Head of caudate nucleus (tissue), 42 donors: ENCODE results near the gene TBC1D16.

ENCODE experiments used
- DNase-seq, 42 donors: peaks; one replicate each; pipeline versions ENCODE4 v3.0.0 to v3.0.0-alpha.2; 2020 to 2021; ENCODE audit warnings: mixed read lengths in 7 of 42
- intact Hi-C: fragments of 100-400 bp; cut with DNase I; formaldehyde crosslinking; loops from one replicate; pipeline ENCODE4 v1.15.0; 2022

The TBC1D16 gene

GRCh38 chr17:79916991-79917901, 118.4 kb downstream of the TBC1D16 start:
- intact Hi-C loops = loop anchor here (10.0 kb wide), 1 partner anchor 72 kb away; no protein-coding TSS in a partner anchor
- DNase-seq = no peak

GRCh38 chr17:79916506-79916905, 119.2 kb downstream of the TBC1D16 start:
- intact Hi-C loops = loop anchor here (10.0 kb wide), 1 partner anchor 72 kb away; no protein-coding TSS in a partner anchor

GRCh38 chr17:79915850-79916430, 119.7 kb downstream of the TBC1D16 start:
- DNase-seq = peak in 10 of 42 donors; percentile 34 to 67 (median 56)
- intact Hi-C loops = loop anchor here (10.0 kb wide), 1 partner anchor 71 kb away; no protein-coding TSS in a partner anchor

More at GRCh38 chr17:79916506-79916905, 119.2 kb downstream of the TBC1D16 start:
- DNase-seq = no peak

- intact Hi-C loops = loop anchor here (10.0 kb wide), 1 partner anchor 70 kb away; no protein-coding TSS in a partner anchor
Measured at GRCh38 chr17:79914813-79915740, 120.6 kb downstream of the TBC1D16 start.

GRCh38 chr17:79913896-79914812, 121.5 kb downstream of the TBC1D16 start:
- no peak for DNase-seq
- intact Hi-C loops = loop anchor here (10.0 kb wide), 1 partner anchor 69 kb away; no protein-coding TSS in a partner anchor

More at GRCh38 chr17:79914813-79915740, 120.6 kb downstream of the TBC1D16 start:
- no peak for DNase-seq

GRCh38 chr17:79913451-79913850, 122.2 kb downstream of the TBC1D16 start:
- no peak for DNase-seq
- intact Hi-C loops = loop anchor here (10.0 kb wide), 1 partner anchor 69 kb away; no protein-coding TSS in a partner anchor

- intact Hi-C loops = loop anchor here (10.0 kb wide), 1 partner anchor 68 kb away; no protein-coding TSS in a partner anchor
- DNase-seq = no peak
Measured at GRCh38 chr17:79912552-79913330, 122.9 kb downstream of the TBC1D16 start.

- intact Hi-C loops = loop anchor here (10.0 kb wide), 1 partner anchor 67 kb away; no protein-coding TSS in a partner anchor
- DNase-seq = no peak
Measured at GRCh38 chr17:79911430-79912399, 124.0 kb downstream of the TBC1D16 start.

- intact Hi-C loops = loop anchor here (10.0 kb wide), 1 partner anchor 66 kb away; no protein-coding TSS in a partner anchor
Measured at GRCh38 chr17:79910985-79911361, 124.7 kb downstream of the TBC1D16 start.

GRCh38 chr17:79909121-79909520, 126.6 kb downstream of the TBC1D16 start:
- no peak for DNase-seq
- intact Hi-C loops = no loop called here

More at GRCh38 chr17:79910985-79911361, 124.7 kb downstream of the TBC1D16 start:
- DNase-seq = no peak

GRCh38 chr17:79907850-79908249, 127.8 kb downstream of the TBC1D16 start:
- no peak for DNase-seq
- intact Hi-C loops = no loop called here

- no peak for DNase-seq
- intact Hi-C loops = no loop called here
Measured at GRCh38 chr17:79907217-79907715, 128.4 kb downstream of the TBC1D16 start.

- DNase-seq = peak in 1 of 42 donors; percentile 3
- intact Hi-C loops = no loop called here
Measured at GRCh38 chr17:79905832-79906231, 129.8 kb downstream of the TBC1D16 start.

- intact Hi-C loops = no loop called here
- no peak for DNase-seq
Measured at GRCh38 chr17:79904865-79905264, 130.8 kb downstream of the TBC1D16 start.

GRCh38 chr17:79902146-79902791, 133.4 kb downstream of the TBC1D16 start:
- peak in 11 of 42 donors; percentile 14 to 67 (median 28) for DNase-seq

More at GRCh38 chr17:79902146-79902791, 133.4 kb downstream of the TBC1D16 start:
- intact Hi-C loops = no loop called here
